Vagina (tissue), 2 donors: ENCODE measurements around the gene WIPF2.

Experiments
- CTCF ChIP-seq, 3 experiments: fragments of 450-650 bp in 2 of 3; fragments of 200-600 bp in 1 of 3; sonication (generic) in 1 of 3; IDR thresholded peaks; one replicate each; pipeline ENCODE4 v1.5.1; 2017 to 2019; ENCODE audit warnings: antibody characterized with exemption in 3 of 3, mild to moderate bottlenecking in 2 of 3, moderate library complexity in 2 of 3
- POLR2A ChIP-seq, 2 donors: fragments of 450-650 bp; IDR thresholded peaks; one replicate each; pipeline ENCODE4 v1.6.1; 2017; ENCODE audit warnings: antibody characterized with exemption in 2 of 2, mild to moderate bottlenecking in 2 of 2, moderate library complexity in 2 of 2

- TF ChIP-seq POLR2A (IDR thresholded peaks at IDR 0.05) = no peak
- no peak for TF ChIP-seq CTCF (IDR thresholded peaks at IDR 0.05)
Observed at GRCh38 chr17:40307001-40307730, 88.1 kb downstream of the WIPF2 start.
